NCI-H226 (cell line): ENCODE measurements around the gene GCNT2.

Experiments used
- DNase-seq: peaks from one replicate; pipeline ENCODE4 v3.0.0-alpha.2; 2015

The GCNT2 gene

GRCh38 chr6:10668126-10668917 lies 147.2 kb downstream of the GCNT2 start:
- DNase-seq: no peak

- DNase-seq: no peak
Measured at GRCh38 chr6:10676403-10676802, 155.3 kb downstream of the GCNT2 start.

- DNase-seq: no peak
Measured at GRCh38 chr6:10678456-10678855, 157.3 kb downstream of the GCNT2 start.
